Kidney (tissue), 14 donors: ENCODE results near the gene CGGBP1. TPM values are rescaled to one million over a fixed set of nuclear protein-coding genes. Genes with fewer than 3 reads are reported as not detected.

Experiments
- DNase-seq, 5 donors: peaks; one replicate each; pipeline ENCODE4 v3.0.0-alpha.2; 2013 to 2020
- FAIRE-seq: peaks from 2 replicates; lab custom pipeline; 2012; peaks lifted over from hg19 to GRCh38; lab: Jason Lieb, UNC
- H3K27ac ChIP-seq, 2 donors: one replicate each; pipeline ENCODE4 v1.7.0; 2013; ENCODE audit warnings: low read depth in 2 of 2, low read length in 2 of 2, inconsistent platforms in 1 of 2
- H3K27me3 ChIP-seq: one replicate; pipeline ENCODE4 v1.7.1; 2013; ENCODE audit warnings: low read length, inconsistent platforms; ENCODE audit not compliant: control insufficient read depth, insufficient read depth
- H3K36me3 ChIP-seq, 3 donors: one replicate each; pipeline versions ENCODE4 v1.7.0 to v1.7.1; 2013; ENCODE audit warnings: low read length in 3 of 3, control low read depth in 1 of 3, inconsistent platforms in 1 of 3; ENCODE audit not compliant: insufficient read depth in 3 of 3, control insufficient read depth in 2 of 3
- H3K4me1 ChIP-seq, 3 donors: one replicate each; pipeline versions ENCODE4 v1.7.0 to v1.7.1; 2013; ENCODE audit warnings: low read length in 3 of 3, inconsistent platforms in 1 of 3, low read depth in 1 of 3; ENCODE audit not compliant: control insufficient read depth in 2 of 3, insufficient read depth in 2 of 3
- H3K4me3 ChIP-seq, 3 donors: one replicate each; pipeline versions ENCODE4 v1.7.0 to v1.8.1; 2013; ENCODE audit warnings: low read length in 3 of 3, control low read depth in 1 of 3, inconsistent platforms in 1 of 3
- H3K9ac ChIP-seq, 3 donors: one replicate each; pipeline versions ENCODE4 v1.7.0 to v1.7.1; 2013; ENCODE audit warnings: low read length in 3 of 3, control low read depth in 1 of 3, inconsistent platforms in 1 of 3
- H3K9me3 ChIP-seq, 3 donors: one replicate each; pipeline versions ENCODE4 v1.7.0 to v1.7.1; 2013; ENCODE audit warnings: low read length in 3 of 3, control low read depth in 1 of 3, inconsistent platforms in 1 of 3; ENCODE audit not compliant: control insufficient read depth in 2 of 3, insufficient read depth in 1 of 3
- intact Hi-C: fragments of 100-400 bp; cut with DNase I; formaldehyde crosslinking; loops from one replicate; pipeline ENCODE4 v1.11.1; 2022
- polyA plus RNA-seq: library from polyadenylated mRNA; stranded (reverse); fragments of 350-450 nt; fragmentation: Illumina TruSeq; extraction: RNeasy Lipid Tissue Mini Kit (QIAGEN cat#74804); gene quantifications from one replicate; pipeline ENCODE4 v1.2.3, GENCODE V29; 2014; ENCODE audit warnings: low read depth, low replicate concordance; ENCODE audit not compliant: insufficient read depth
- total RNA-seq: library from RNA; stranded (reverse); fragmentation: NEBNext Ultra II Directional; extraction: Animal tissue kit (Norgen Biotek cat#: 25700); gene quantifications from one replicate; pipeline ENCODE4 v1.2.1, GENCODE V29; 2021
- TF ChIP-seq, protein P1 (sequence below): IDR thresholded peaks from 3 replicates; pipeline ENCODE4 v1.5.1; 2012; ENCODE audit warnings: mild to moderate bottlenecking, moderate library complexity, borderline replicate concordance; ENCODE audit not compliant: insufficient read depth; ENCODE audit errors: extremely low read depth
- donor health status: control.
- donor health status: control.
- donor health status: control.
- donor health status: control.
- donor health status: control.
- donor health status: DM: yes; HTN: yes; CAD: no.
- donor health status: Normal renal cell carcinoma (clear cell type).

CGGBP1 gene
- total and polyA plus RNA-seq, 2 donors from 2014 or later: 29.2 to 66.1 TPM

DNA sequence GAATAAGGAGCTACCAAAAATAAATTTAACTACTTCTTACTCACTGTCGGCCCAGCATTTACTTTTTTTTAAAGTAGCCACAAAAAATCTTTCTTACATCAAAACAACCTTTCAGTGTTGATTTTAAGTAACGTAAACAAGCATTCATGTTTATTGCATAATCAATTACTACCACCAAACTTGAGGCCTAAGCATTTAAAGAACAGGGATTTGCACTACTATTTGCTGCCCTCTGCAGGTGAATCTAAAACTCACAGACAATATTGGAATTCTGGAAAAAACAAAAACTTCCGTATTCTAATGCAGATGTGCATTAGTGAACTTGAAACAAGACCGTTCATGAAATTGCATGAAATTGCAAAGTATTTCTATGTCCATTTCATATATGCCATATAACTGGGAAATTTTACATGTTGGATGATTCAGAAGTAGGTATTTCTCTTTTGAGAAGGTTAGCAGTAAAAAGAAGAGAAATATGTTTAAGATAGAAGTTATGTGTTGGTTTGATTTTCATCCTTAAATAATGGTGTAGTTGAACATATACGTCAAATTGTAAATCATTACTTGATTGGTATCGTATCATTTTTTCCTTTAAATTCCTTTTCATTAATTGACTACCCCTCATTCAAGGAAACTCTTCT is 55.6 kb downstream of the CGGBP1 start:
- Histone ChIP-seq H3K36me3 (no peaks in the 10 kb centered on the region), H3K27me3 (no peaks in the 10 kb centered on the region), H3K4me3 (no peak overlapping the region), H3K4me1 (no peaks in the 10 kb centered on the region), H3K9ac (no peak overlapping the region), H3K9me3 (no peaks in the 10 kb centered on the region), H3K27ac (no peak overlapping the region)
- intact Hi-C loops: no loop called here
- TF ChIP-seq, protein P1, sequence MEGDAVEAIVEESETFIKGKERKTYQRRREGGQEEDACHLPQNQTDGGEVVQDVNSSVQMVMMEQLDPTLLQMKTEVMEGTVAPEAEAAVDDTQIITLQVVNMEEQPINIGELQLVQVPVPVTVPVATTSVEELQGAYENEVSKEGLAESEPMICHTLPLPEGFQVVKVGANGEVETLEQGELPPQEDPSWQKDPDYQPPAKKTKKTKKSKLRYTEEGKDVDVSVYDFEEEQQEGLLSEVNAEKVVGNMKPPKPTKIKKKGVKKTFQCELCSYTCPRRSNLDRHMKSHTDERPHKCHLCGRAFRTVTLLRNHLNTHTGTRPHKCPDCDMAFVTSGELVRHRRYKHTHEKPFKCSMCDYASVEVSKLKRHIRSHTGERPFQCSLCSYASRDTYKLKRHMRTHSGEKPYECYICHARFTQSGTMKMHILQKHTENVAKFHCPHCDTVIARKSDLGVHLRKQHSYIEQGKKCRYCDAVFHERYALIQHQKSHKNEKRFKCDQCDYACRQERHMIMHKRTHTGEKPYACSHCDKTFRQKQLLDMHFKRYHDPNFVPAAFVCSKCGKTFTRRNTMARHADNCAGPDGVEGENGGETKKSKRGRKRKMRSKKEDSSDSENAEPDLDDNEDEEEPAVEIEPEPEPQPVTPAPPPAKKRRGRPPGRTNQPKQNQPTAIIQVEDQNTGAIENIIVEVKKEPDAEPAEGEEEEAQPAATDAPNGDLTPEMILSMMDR: peak; percentile 64
- FAIRE-seq (peak; percentile 93), DNase-seq (peak in 2 of 5 donors; percentile 40 to 58)

DNA sequence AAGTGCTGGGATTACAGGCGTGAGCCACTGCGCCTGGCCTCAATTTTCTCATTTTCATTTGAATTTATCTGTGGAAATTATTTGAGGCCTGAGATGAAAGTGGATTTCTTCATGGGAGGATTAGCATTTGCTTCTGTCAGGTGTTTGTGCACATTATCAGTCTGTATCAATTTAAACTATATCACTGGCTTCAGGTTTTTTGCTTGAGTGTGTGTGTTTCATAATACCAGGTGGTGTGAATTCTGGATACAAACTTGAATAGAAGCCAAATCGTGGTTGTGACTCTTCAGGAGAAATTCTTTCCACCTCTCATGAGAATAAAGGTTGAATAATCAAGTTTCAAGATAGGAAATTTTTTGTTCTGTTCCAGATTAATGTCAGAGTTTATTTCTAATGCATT is 56.4 kb downstream of the CGGBP1 start:
- no peak for FAIRE-seq
- intact Hi-C loops: no loop called here

More for the DNA sequence above, 56.4 kb downstream of the CGGBP1 start:
- no peak overlapping the region for H3K9ac ChIP-seq
- H3K4me3 ChIP-seq: no peak overlapping the region
- DNase-seq: no peak
- H3K27me3 ChIP-seq: no peaks in the 10 kb centered on the region
- TF ChIP-seq, protein P1: no peak
- no peak overlapping the region for H3K27ac ChIP-seq
- no peaks in the 10 kb centered on the region for H3K9me3 ChIP-seq
- H3K4me1 ChIP-seq: no peaks in the 10 kb centered on the region
- H3K36me3 ChIP-seq: no peaks in the 10 kb centered on the region

Other genes with a start within 250 kb of the CGGBP1 start
- gene ZNF654, start 250 bp upstream of the CGGBP1 start, total RNA-seq: 16.0 TPM
- 3.0 TPM for gene ZNF654, start 250 bp upstream of the CGGBP1 start, polyA plus RNA-seq
- gene C3orf38, start 91.0 kb upstream of the CGGBP1 start, total RNA-seq: 20.9 TPM
- gene C3orf38, start 91.0 kb upstream of the CGGBP1 start, polyA plus RNA-seq: 10.1 TPM